ENCODE results near the gene ROBO1.

Gene ROBO1

DNA sequence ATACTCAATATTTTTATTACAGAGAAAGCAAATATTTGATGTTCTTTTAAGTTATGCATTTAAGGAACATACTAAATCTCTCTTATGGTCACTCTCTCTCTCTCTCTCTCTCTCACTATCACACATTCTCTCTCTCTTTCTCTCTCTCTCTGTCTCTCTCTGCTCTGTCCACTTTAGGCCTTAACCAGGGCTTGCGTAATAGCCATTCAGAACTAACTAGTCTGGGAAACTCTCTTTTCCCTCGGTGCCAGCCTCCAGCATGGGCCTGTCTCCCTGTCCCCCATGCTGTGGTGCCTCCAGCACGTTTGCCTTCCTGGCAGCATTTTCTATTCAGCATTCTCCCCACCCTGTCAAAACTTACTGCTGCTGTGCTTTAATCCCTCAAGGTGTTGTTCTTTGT is 389.7 kb downstream of the ROBO1 start:
- Histone ChIP-seq H3K27me3 (replicated peaks; ENCODE audit: insufficient read depth, low read length) (no peaks in the 10 kb centered on the region), H2AFZ (ENCODE audit: low read length) (no peak overlapping the region), H3K4me3 (ENCODE audit: low read length) (no peak overlapping the region), H3K4me2 (ENCODE audit: low read depth, low read length) (no peak overlapping the region), H3K4me1 (ENCODE audit: low read length) (no peaks in the 10 kb centered on the region), H3F3A (ENCODE audit: insufficient read depth, low read length) (no peaks in the 10 kb centered on the region), H3K9ac (ENCODE audit: low read length) (no peak overlapping the region), H4K20me1 (ENCODE audit: insufficient read depth, low read length) (no peaks in the 10 kb centered on the region), H3K36me3 (replicated peaks; ENCODE audit: insufficient read depth, low read length) (no peaks in the 10 kb centered on the region), H3K27ac (ENCODE audit: low read length) (no peak overlapping the region), H3K9me3 (replicated peaks; ENCODE audit: insufficient read depth, low read length) (no peaks in the 10 kb centered on the region), H3K79me2 (ENCODE audit: low read length) (no peaks in the 10 kb centered on the region), H3K9me2 (replicated peaks; ENCODE audit: insufficient read depth, low read length) (no peaks in the 10 kb centered on the region)
- TF ChIP-seq EZH2phosphoT487 (IDR thresholded peaks at IDR 0.05; ENCODE audit: low read length) (no peak), EZH2 (optimal IDR thresholded peaks at IDR 0.05; ENCODE audit: low read depth, low read length) (no peak)
- TF ChIP-seq, protein P1, sequence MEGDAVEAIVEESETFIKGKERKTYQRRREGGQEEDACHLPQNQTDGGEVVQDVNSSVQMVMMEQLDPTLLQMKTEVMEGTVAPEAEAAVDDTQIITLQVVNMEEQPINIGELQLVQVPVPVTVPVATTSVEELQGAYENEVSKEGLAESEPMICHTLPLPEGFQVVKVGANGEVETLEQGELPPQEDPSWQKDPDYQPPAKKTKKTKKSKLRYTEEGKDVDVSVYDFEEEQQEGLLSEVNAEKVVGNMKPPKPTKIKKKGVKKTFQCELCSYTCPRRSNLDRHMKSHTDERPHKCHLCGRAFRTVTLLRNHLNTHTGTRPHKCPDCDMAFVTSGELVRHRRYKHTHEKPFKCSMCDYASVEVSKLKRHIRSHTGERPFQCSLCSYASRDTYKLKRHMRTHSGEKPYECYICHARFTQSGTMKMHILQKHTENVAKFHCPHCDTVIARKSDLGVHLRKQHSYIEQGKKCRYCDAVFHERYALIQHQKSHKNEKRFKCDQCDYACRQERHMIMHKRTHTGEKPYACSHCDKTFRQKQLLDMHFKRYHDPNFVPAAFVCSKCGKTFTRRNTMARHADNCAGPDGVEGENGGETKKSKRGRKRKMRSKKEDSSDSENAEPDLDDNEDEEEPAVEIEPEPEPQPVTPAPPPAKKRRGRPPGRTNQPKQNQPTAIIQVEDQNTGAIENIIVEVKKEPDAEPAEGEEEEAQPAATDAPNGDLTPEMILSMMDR (IDR thresholded peaks at IDR 0.05; ENCODE audit: low read length): no peak
- no peak for DNase-seq

DNA sequence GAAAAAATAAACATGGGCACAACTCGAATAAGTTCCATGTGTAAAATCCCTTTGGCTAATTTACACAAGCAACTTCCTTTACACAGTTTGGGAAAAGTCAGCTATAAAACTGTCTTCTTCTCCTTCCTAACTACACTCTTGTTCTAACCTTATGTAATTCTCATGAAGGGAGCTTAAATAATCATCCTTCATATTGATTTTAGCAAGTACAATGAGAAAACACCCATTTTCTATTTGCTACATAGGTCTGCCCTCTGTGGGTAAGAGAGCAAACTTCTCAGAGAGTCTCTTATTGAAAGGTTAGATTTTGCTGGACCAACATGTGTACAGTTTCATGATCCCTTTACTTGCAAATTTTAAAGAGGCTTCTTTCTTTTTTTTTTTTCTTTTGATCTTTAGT is 398.5 kb downstream of the ROBO1 start:
- no peaks in the 10 kb centered on the region for H3K79me2 ChIP-seq (ENCODE audit: low read length)
- H3K27me3 ChIP-seq (replicated peaks; ENCODE audit: insufficient read depth, low read length): no peaks in the 10 kb centered on the region
- H3K9me3 ChIP-seq (replicated peaks; ENCODE audit: insufficient read depth, low read length): no peaks in the 10 kb centered on the region
- no peaks in the 10 kb centered on the region for H3K9me2 ChIP-seq (replicated peaks; ENCODE audit: insufficient read depth, low read length)
- H4K20me1 ChIP-seq (ENCODE audit: insufficient read depth, low read length): no peaks in the 10 kb centered on the region
- TF ChIP-seq EZH2phosphoT487 (IDR thresholded peaks at IDR 0.05; ENCODE audit: low read length): no peak
- TF ChIP-seq EZH2 (optimal IDR thresholded peaks at IDR 0.05; ENCODE audit: low read depth, low read length): no peak
- TF ChIP-seq, protein P1 (IDR thresholded peaks at IDR 0.05; ENCODE audit: low read length): no peak
- no peaks in the 10 kb centered on the region for H3F3A ChIP-seq (ENCODE audit: insufficient read depth, low read length)
- H3K4me3 ChIP-seq (ENCODE audit: low read length): no peak overlapping the region
- H3K36me3 ChIP-seq (replicated peaks; ENCODE audit: insufficient read depth, low read length): no peaks in the 10 kb centered on the region
- H2AFZ ChIP-seq (ENCODE audit: low read length): no peak overlapping the region
- H3K4me2 ChIP-seq (ENCODE audit: low read depth, low read length): no peak overlapping the region
- DNase-seq: no peak
- no peak overlapping the region for H3K9ac ChIP-seq (ENCODE audit: low read length)
- no peak overlapping the region for H3K27ac ChIP-seq (ENCODE audit: low read length)
- H3K4me1 ChIP-seq (ENCODE audit: low read length): no peaks in the 10 kb centered on the region

- no peak overlapping the region for H3K4me3 ChIP-seq (ENCODE audit: low read length)
- H3K9me2 ChIP-seq (replicated peaks; ENCODE audit: insufficient read depth, low read length): no peaks in the 10 kb centered on the region
- no peak overlapping the region for H3K4me2 ChIP-seq (ENCODE audit: low read depth, low read length)
- H3K9ac ChIP-seq (ENCODE audit: low read length): no peak overlapping the region
- H3K27me3 ChIP-seq (replicated peaks; ENCODE audit: insufficient read depth, low read length): no peaks in the 10 kb centered on the region
- H3K4me1 ChIP-seq (ENCODE audit: low read length): no peaks in the 10 kb centered on the region
- H3K79me2 ChIP-seq (ENCODE audit: low read length): no peaks in the 10 kb centered on the region
- H3F3A ChIP-seq (ENCODE audit: insufficient read depth, low read length): no peaks in the 10 kb centered on the region
- H2AFZ ChIP-seq (ENCODE audit: low read length): no peak overlapping the region
- DNase-seq: no peak
- H3K9me3 ChIP-seq (replicated peaks; ENCODE audit: insufficient read depth, low read length): no peaks in the 10 kb centered on the region
- TF ChIP-seq EZH2 (optimal IDR thresholded peaks at IDR 0.05; ENCODE audit: low read depth, low read length): no peak
- no peak for TF ChIP-seq EZH2phosphoT487 (IDR thresholded peaks at IDR 0.05; ENCODE audit: low read length)
- TF ChIP-seq, protein P1 (IDR thresholded peaks at IDR 0.05; ENCODE audit: low read length): no peak
- H3K27ac ChIP-seq (ENCODE audit: low read length): no peak overlapping the region
- H4K20me1 ChIP-seq (ENCODE audit: insufficient read depth, low read length): no peaks in the 10 kb centered on the region
- no peaks in the 10 kb centered on the region for H3K36me3 ChIP-seq (replicated peaks; ENCODE audit: insufficient read depth, low read length)
These were observed 399.4 kb downstream of the ROBO1 start for GRCh38 chr3:79368403-79368802.

Data from MM.1S (cell line).